ENCODE results near the gene DOC2A. TPM values are rescaled to one million over a fixed set of nuclear protein-coding genes. Genes with fewer than 3 reads are reported as not detected.

The DOC2A gene
- total RNA-seq, 1 donor from 2014 or later = 0.38 TPM

Other genes starting within 250 kb of the DOC2A start
- not detected for gene ZG16, start 232.8 kb downstream of the DOC2A start, total RNA-seq
- gene KIF22, start 220.3 kb downstream of the DOC2A start, total RNA-seq = 21.8 TPM
- 72.4 TPM for gene MAZ, start 204.5 kb downstream of the DOC2A start, total RNA-seq
- gene PRRT2, start 198.8 kb downstream of the DOC2A start, total RNA-seq = 2.1 TPM
- gene PAGR1, start 194.9 kb downstream of the DOC2A start, total RNA-seq = 15.6 TPM
- 60.2 TPM for gene MVP, start 190.6 kb downstream of the DOC2A start, total RNA-seq
- gene CDIPT, start 147.8 kb downstream of the DOC2A start, total RNA-seq = 73.8 TPM
- gene SEZ6L2, start 111.5 kb downstream of the DOC2A start, total RNA-seq = 1.2 TPM
- gene ASPHD1, start 110.5 kb downstream of the DOC2A start, total RNA-seq = 0.38 TPM
- 10.7 TPM for gene KCTD13, start 84.8 kb downstream of the DOC2A start, total RNA-seq
- gene TMEM219, start 48.9 kb downstream of the DOC2A start, total RNA-seq = 66.4 TPM
- 38.9 TPM for gene TAOK2, start 37.2 kb downstream of the DOC2A start, total RNA-seq
- gene HIRIP3, start 15.4 kb downstream of the DOC2A start, total RNA-seq = 17.4 TPM
- gene INO80E, start 14.8 kb downstream of the DOC2A start, total RNA-seq = 36.8 TPM
- gene C16orf92, start 12.2 kb upstream of the DOC2A start, total RNA-seq = not detected
- gene TLCD3B, start 20.2 kb upstream of the DOC2A start, total RNA-seq = not detected
- gene ALDOA, start 54.7 kb upstream of the DOC2A start, total RNA-seq = 3,068 TPM
- 44.1 TPM for gene PPP4C, start 65.0 kb upstream of the DOC2A start, total RNA-seq
- gene TBX6, start 80.9 kb upstream of the DOC2A start, total RNA-seq = 0.57 TPM
- gene YPEL3, start 85.2 kb upstream of the DOC2A start, total RNA-seq = 43.2 TPM
- gene GDPD3, start 102.5 kb upstream of the DOC2A start, total RNA-seq = 3.0 TPM
- 47.8 TPM for gene MAPK3, start 112.2 kb upstream of the DOC2A start, total RNA-seq
- 7.4 TPM for gene CORO1A, start 172.6 kb upstream of the DOC2A start, total RNA-seq
- gene BOLA2B, start 182.6 kb upstream of the DOC2A start, total RNA-seq = 59.6 TPM
- 24.9 TPM for gene SLX1A, start 182.8 kb upstream of the DOC2A start, total RNA-seq
- gene SULT1A3, start 188.2 kb upstream of the DOC2A start, total RNA-seq = 7.0 TPM
- 3.2 TPM for gene NPIPB13, start 237.5 kb upstream of the DOC2A start, total RNA-seq